DND-41 (cell line): ENCODE data around the gene LRRC32.

Experiments used
- ATAC-seq: fragments of 200-7000 bp; cut with Tn5 transposase; 3 replicates; pipeline ENCODE4 v1.9.1; 2021; ENCODE audit warnings: low read depth; ENCODE audit not compliant: insufficient read depth
- DNase-seq: peaks from one replicate; pipeline ENCODE4 v3.0.0-alpha.2; 2020
- H2AFZ ChIP-seq: 2 replicates; pipeline ENCODE4 v1.6.0; 2012; ENCODE audit warnings: low read depth, low read length
- H3K27ac ChIP-seq: 2 replicates; pipeline ENCODE4 v1.5.1; 2012; ENCODE audit warnings: low read length, inconsistent platforms
- H3K27me3 ChIP-seq: fragments of 200-600 bp; sonication (generic); 2 replicates; pipeline ENCODE4 v1.6.0; 2012; ENCODE audit warnings: low read length, mild to moderate bottlenecking, inconsistent platforms; ENCODE audit not compliant: insufficient read depth, poor library complexity
- H3K36me3 ChIP-seq: 2 replicates; pipeline ENCODE4 v1.5.1; 2012; ENCODE audit warnings: low read length, inconsistent platforms; ENCODE audit not compliant: insufficient read depth
- H3K4me1 ChIP-seq: 2 replicates; pipeline ENCODE4 v1.5.1; 2012; ENCODE audit warnings: mild to moderate bottlenecking, low read length; ENCODE audit not compliant: insufficient read depth
- H3K4me2 ChIP-seq: 2 replicates; pipeline ENCODE4 v1.6.0; 2012; ENCODE audit warnings: mild to moderate bottlenecking, moderate library complexity, low read length, inconsistent platforms; ENCODE audit not compliant: insufficient read depth
- H3K4me3 ChIP-seq, 2 experiments: fragments of 200-600 bp in 1 of 2; shearing (Covaris generic) in 1 of 2; 2 replicates each; pipeline ENCODE4 v1.5.1; 2012 to 2016; ENCODE audit warnings: inconsistent platforms in 2 of 2, low read length in 2 of 2, mild to moderate bottlenecking in 2 of 2, low read depth in 1 of 2, moderate library complexity in 1 of 2
- H3K79me2 ChIP-seq: 2 replicates; pipeline ENCODE4 v1.6.0; 2012; ENCODE audit warnings: low read length, inconsistent platforms; ENCODE audit not compliant: insufficient read depth
- H3K9ac ChIP-seq: 2 replicates; pipeline ENCODE4 v1.6.0; 2012; ENCODE audit warnings: low read depth, mild to moderate bottlenecking, inconsistent platforms, low read length, moderate library complexity
- H3K9me3 ChIP-seq: 2 replicates; pipeline ENCODE4 v1.5.1; 2012; ENCODE audit warnings: low read length, moderate library complexity, mild to moderate bottlenecking, inconsistent platforms; ENCODE audit not compliant: insufficient read depth, severe bottlenecking
- H4K20me1 ChIP-seq: 2 replicates; pipeline ENCODE4 v1.6.0; 2012; ENCODE audit warnings: low read length; ENCODE audit not compliant: insufficient read depth
- CTCF ChIP-seq: IDR thresholded peaks from 2 replicates; pipeline ENCODE4 v1.5.1; 2012; ENCODE audit warnings: borderline replicate concordance, low read length, moderate library complexity, mild to moderate bottlenecking; ENCODE audit not compliant: poor library complexity, severe bottlenecking; ENCODE audit errors: extremely low read depth
- EZH2 ChIP-seq: IDR thresholded peaks from 3 replicates; pipeline ENCODE4 v1.6.1; 2012; ENCODE audit warnings: borderline replicate concordance, low read depth, mild to moderate bottlenecking, moderate library complexity, low read length, inconsistent platforms; ENCODE audit not compliant: severe bottlenecking

LRRC32 gene

DNA sequence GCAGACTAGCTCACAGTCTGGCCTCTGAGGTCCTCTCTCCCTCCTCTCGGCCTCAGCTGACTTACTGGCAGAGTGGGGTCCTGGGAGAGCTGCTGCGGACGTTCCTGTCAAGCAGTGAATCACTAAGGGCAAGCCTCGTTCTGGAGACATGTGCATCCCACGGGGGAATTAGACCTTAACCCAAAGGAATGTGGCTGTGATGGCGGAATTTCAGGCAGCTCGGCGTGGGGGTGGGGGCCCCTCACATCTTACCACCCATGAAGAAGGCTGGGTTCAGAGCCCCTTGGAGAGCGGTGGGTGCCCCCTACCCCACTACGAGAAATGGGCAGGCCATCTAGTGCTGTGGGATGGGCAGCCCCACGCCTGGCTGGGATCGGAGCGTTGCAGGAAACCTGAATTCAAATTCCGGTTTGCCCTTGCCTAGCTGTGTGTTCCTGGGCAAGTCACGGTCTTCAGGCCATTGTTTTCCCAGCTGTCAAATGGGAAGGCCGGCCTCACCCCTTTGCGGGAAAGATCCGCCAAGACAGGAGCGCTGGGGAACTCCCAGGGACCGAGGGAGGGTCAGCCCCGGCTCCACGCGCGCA, 554 bp downstream of the LRRC32 start:
- Histone ChIP-seq H3K79me2 (no peaks in the 10 kb centered on the region), H3K9ac (no peak overlapping the region), H3K9me3 (no peaks in the 10 kb centered on the region), H3K27me3 (no peaks in the 10 kb centered on the region), H4K20me1 (no peaks in the 10 kb centered on the region), H3K4me1 (peaks cover 13% of the 10 kb centered on the region), H3K27ac (no peak overlapping the region), H2AFZ (no peak overlapping the region), H3K36me3 (no peaks in the 10 kb centered on the region), H3K4me3 (no peak overlapping the region), H3K4me2 (no peak overlapping the region)
- ATAC-seq (no peak), DNase-seq (no peak)
- no peak for TF ChIP-seq EZH2
- TF ChIP-seq CTCF = no peak

DNA sequence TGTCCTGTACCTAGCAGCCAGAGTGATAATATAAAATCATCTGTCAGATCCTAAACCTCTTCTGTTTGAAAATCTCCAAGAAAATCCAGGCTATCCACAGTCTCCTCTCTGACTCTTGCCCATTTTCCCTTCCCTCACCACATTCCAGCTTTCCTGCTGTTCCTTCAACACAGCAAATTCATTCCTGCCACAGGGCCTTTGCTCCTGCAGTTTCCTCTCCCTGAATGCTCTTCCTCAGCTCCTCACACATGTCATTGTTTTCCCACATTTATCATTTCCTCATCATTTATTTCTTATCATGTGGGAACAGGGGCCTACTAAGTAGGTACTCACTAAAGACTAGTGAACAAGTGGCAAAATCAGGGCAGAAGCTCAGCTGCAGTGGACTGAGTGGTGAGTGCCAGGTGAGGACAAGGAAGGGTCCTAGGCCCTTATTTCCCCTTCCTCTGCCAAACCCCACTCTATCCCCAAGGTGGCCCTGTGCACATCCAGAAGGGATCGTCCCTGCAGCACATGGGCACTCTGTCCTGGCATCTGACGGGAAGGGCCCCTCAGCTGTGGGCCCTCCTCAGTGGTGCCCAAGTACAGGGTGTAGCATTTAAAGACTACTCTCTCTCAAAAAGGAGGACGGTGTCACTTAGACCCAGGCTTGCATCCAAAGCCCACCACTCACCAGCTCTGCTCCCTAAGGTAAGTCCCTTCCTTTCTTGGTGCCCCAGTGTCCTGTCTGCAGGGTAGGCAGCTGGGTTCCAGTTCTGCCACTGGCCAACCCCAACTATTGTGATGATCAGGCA, 2.0 kb downstream of the LRRC32 start:
- H3K79me2 ChIP-seq = no peaks in the 10 kb centered on the region
- H3K27me3 ChIP-seq = no peaks in the 10 kb centered on the region
- no peaks in the 10 kb centered on the region for H4K20me1 ChIP-seq
- no peak overlapping the region for H2AFZ ChIP-seq
- DNase-seq (no peak), ATAC-seq (no peak)
- H3K4me2 ChIP-seq = no peak overlapping the region
- H3K36me3 ChIP-seq = no peaks in the 10 kb centered on the region
- H3K9me3 ChIP-seq = no peaks in the 10 kb centered on the region
- no peak overlapping the region for H3K27ac ChIP-seq
- peaks cover 13% of the 10 kb centered on the region for H3K4me1 ChIP-seq
- no peak overlapping the region for H3K9ac ChIP-seq
- TF ChIP-seq EZH2 = no peak
- no peak for TF ChIP-seq CTCF
- H3K4me3 ChIP-seq = no peak overlapping the region

GRCh38 chr11:76667856-76668255, 2.7 kb downstream of the LRRC32 start:
- H3K27me3 ChIP-seq = no peaks in the 10 kb centered on the region
- H2AFZ ChIP-seq = no peak overlapping the region
- H4K20me1 ChIP-seq = no peaks in the 10 kb centered on the region; the same call in 1 of the 2 replicates
- no peak for ATAC-seq
- TF ChIP-seq EZH2 = no peak
- no peak for TF ChIP-seq CTCF
- peaks cover 9% of the 10 kb centered on the region for H3K4me1 ChIP-seq
- H3K4me3 ChIP-seq = no peak overlapping the region
- H3K9ac ChIP-seq = no peak overlapping the region
- no peaks in the 10 kb centered on the region for H3K79me2 ChIP-seq
- no peak for DNase-seq
- H3K36me3 ChIP-seq = no peaks in the 10 kb centered on the region
- H3K9me3 ChIP-seq = no peaks in the 10 kb centered on the region
- no peak overlapping the region for H3K4me2 ChIP-seq
- no peak overlapping the region for H3K27ac ChIP-seq
